PFSK-1 (cell line): Measurements from ENCODE around the gene FLAD1.

Experiments used
- FOXP2 ChIP-seq: optimal IDR thresholded peaks from 2 replicates; pipeline ENCODE3; 2011; ENCODE audit warnings: borderline replicate concordance, control low read depth, inconsistent platforms; ENCODE audit not compliant: insufficient read depth; ENCODE audit errors: extremely low read length, extremely low read depth
- POLR2AphosphoS5 ChIP-seq: IDR thresholded peaks from 2 replicates; pipeline ENCODE4 v1.6.1; 2012; ENCODE audit warnings: low read depth, mild to moderate bottlenecking, control low read depth, low read length, moderate library complexity
- REST ChIP-seq, 2 experiments: IDR thresholded peaks; 2 replicates each; pipeline versions ENCODE4 v1.6.1 to v1.8.0; 2011 to 2012; ENCODE audit warnings: low read depth in 2 of 2, low read length in 2 of 2, control low read depth in 1 of 2, inconsistent platforms in 1 of 2, mild to moderate bottlenecking in 1 of 2, moderate library complexity in 1 of 2; ENCODE audit not compliant: insufficient read depth in 1 of 2
- SIN3A ChIP-seq: IDR thresholded peaks from 2 replicates; pipeline ENCODE4 v1.6.1; 2012; ENCODE audit warnings: mild to moderate bottlenecking, low read length, moderate library complexity, borderline replicate concordance; ENCODE audit not compliant: insufficient read depth
- TAF1 ChIP-seq: IDR thresholded peaks from 2 replicates; pipeline ENCODE4 v1.6.1; 2012; ENCODE audit warnings: low read length, control low read depth, borderline replicate concordance; ENCODE audit not compliant: insufficient read depth

The FLAD1 gene

GRCh38 chr1:154961207-154962155 lies 21.7 kb upstream of the FLAD1 start, which contains the start of gene PYGO2:
Gene PYGO2 (minus strand): TSS chr1:154961782. CDS start chr1:154961576, 206 bp downstream.
- TF ChIP-seq REST (IDR thresholded peaks at IDR 0.05; ENCODE audit: insufficient read depth in 1 of 2, low read depth in 2 of 2, low read length in 2 of 2) (peak in 1 of 2 experiments; percentile 24; a peak in 1 of 4 replicates), POLR2AphosphoS5 (peak; percentile 90; the same call in 1 of the 2 replicates), TAF1 (peak; percentile 86), FOXP2 (no peak), SIN3A (peak; percentile 18; the same call in 1 of the 2 replicates)

- TF ChIP-seq TAF1 = no peak
- TF ChIP-seq POLR2AphosphoS5 = 0 out of 2 replicates have a peak, but pooled peaks have one; percentile 6
Observed at GRCh38 chr1:154962156-154962749, 20.9 kb upstream of the FLAD1 start.

- TF ChIP-seq REST (IDR thresholded peaks at IDR 0.05; ENCODE audit: insufficient read depth in 1 of 2, low read depth in 2 of 2, low read length in 2 of 2) (no peak), FOXP2 (no peak), POLR2AphosphoS5 (no peak), SIN3A (no peak), TAF1 (no peak)
Observed at GRCh38 chr1:154962795-154963330, 20.3 kb upstream of the FLAD1 start.

GRCh38 chr1:154963643-154964042 lies 19.5 kb upstream of the FLAD1 start:
- TF ChIP-seq REST (IDR thresholded peaks at IDR 0.05; ENCODE audit: insufficient read depth in 1 of 2, low read depth in 2 of 2, low read length in 2 of 2) (no peak), SIN3A (no peak), FOXP2 (no peak), POLR2AphosphoS5 (no peak; the same call in 1 of the 2 replicates), TAF1 (no peak)

GRCh38 chr1:154964359-154964758 lies 18.8 kb upstream of the FLAD1 start:
- TF ChIP-seq REST (IDR thresholded peaks at IDR 0.05; ENCODE audit: insufficient read depth in 1 of 2, low read depth in 2 of 2, low read length in 2 of 2) (no peak), FOXP2 (no peak), TAF1 (no peak), POLR2AphosphoS5 (no peak), SIN3A (no peak)
